Superior temporal gyrus (tissue), 1 donor: ENCODE results near the gene STK24.
A peak's percentile ranks its signal among the peaks of the same experiment; 100 is the strongest.

Source experiments
- DNase-seq: peaks from one replicate; pipeline ENCODE4 v3.0.0-alpha.2; 2016; ENCODE audit errors: extremely low spot score

The STK24 gene

DNA sequence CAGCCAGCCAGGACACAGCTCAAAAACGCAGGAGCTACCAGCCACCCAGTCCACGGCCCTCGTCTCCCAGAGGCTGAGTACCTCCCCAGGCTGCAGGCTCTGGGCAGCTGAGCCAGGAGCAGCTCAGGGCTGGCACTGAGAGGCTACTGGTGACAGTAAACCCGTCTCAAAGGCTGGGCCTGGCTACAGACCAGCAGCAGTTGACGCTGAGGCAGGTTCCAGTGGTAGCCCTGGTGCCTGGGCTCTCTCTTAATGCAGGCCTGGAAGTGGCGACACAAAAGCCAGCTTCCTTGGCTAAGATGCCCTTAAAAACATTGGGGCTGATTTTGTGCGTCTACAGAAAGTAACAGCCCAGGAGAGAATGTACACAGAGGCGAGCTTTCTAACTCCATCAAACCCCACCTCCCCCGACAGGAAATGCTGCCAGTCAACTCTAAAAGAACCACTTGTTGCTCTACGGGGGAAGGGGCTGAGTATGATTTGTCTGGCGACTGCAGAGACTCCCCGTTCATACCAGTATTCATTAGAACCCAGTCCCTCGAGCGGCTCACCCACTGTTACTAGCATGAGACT, 126.3 kb downstream of the STK24 start:
- no peak for DNase-seq

DNA sequence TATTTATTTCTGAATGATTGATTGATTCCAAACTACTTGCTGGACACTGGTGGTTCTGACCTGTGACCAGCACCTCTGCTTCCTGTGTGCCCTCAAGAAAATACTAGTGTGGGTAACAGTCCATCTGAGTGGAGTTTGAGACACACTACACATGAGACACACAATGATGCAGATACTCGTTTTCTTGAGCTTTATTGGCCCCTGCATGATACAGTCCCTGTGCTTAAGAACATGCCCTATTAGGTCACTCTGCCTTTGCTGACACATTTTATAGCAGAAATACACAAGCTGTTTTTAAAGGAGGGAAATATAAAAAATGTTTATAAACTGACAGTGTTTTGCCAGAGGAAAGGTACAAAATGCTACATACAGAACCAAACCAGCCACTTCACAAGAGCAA, 126.9 kb downstream of the STK24 start:
- DNase-seq = no peak

DNA sequence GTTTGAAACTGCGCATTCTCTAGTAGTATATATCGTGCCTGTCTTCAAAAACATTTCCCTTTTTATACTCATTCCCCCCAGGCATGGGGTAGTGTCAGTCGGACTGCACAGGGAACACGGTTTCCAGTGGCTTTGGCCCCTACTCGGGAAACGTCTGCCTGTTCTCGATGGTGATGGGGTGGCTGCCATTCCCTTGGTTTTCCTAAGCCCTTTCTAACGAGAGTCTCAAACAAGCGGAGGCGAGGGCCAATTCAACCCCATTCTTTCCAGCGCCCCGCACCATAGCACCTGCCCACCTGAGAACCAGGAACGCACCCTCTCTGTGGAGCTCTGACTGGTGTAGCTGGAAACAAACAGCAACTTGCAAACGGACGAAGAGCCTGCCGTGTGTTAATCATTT, 127.6 kb downstream of the STK24 start:
- no peak for DNase-seq

DNA sequence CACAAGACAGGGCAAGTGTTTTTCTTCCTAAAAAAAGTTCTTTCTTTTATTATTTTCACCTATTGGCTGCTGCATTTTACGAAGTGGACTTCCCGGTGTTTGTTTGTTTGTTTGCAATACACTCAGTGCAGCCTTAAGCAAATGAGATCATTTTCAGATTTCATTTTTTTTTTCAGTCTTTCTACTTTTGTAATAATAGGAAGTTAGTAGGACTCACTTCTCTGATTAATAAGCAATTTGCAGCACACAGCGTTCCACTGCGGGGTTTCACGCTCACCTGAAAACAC, 128.3 kb downstream of the STK24 start:
- DNase-seq = no peak

DNA sequence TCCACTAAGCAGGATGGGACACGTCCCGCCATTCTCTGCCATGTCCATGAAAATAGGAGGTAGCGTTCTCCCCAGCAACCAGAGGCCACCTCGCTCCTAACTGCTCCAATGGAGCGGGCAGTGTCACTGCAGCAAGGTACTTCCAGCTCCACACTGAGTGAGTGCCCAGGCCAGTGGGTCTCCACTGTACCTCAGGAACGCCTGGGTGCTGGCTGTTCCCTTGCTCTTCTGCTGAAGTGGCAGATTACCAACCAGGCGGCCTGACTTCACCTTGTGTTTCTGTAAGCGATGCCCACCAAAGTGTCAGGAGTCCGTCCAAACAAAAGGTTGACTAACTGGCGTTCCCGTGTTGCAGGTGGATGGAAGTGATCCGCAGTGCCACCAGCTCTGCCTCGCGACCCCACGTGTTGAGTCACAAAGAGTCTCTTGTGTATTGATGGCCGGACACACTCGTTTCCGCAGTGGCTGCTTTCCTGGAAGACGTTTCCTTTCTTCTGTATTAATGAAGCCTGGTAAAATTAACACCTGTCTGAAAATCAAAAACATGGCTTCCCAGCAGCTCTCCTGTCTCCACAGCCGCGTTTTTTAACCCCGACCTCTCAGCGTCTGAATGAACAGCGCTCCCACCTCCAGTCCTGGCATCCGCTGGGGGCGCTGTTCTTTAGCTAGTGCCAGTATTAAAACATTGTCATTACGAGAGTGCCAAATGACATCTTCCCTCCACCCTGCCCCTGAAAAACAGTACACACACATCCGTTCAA, 128.8 kb downstream of the STK24 start:
- peak; percentile 86 for DNase-seq

DNA sequence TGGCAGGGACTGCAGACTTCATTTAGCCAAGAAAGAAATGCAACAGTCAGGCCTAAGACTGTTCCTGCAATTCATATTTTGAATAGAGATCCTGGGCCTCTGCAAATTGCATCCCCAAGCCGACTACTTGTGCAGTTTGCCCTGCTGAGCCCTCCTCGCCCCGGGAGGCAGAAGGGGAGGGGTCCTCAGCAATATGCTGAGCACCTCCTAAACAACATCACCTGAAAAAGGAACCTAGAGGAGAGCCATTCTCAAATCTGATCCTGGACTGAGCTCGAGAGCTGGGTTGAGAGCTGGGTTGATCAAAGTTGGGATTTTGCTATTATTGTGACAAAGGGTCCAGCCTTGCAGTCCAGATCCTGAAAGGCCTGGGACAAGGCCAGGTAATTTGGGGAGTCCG, 129.8 kb downstream of the STK24 start:
- DNase-seq = no peak

DNA sequence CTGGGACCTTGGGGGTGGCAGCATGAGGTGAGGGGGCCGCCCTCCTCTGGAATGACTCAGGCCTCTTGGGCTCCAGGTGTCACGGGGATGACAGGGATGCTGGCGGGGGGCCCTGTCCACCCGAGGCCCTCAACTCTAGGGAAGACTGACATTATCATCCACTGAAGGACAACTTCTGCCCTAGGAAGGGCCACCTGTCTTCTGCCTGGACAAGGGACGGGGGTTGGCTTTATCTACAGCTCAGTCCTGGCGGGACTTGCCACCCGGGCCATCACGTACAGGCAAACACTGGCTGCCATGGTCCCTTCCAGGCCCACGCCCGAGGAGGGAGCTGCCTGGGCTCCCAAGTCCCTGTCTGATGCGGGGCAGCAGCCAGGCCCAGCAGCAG, 130.7 kb downstream of the STK24 start:
- no peak for DNase-seq

DNA sequence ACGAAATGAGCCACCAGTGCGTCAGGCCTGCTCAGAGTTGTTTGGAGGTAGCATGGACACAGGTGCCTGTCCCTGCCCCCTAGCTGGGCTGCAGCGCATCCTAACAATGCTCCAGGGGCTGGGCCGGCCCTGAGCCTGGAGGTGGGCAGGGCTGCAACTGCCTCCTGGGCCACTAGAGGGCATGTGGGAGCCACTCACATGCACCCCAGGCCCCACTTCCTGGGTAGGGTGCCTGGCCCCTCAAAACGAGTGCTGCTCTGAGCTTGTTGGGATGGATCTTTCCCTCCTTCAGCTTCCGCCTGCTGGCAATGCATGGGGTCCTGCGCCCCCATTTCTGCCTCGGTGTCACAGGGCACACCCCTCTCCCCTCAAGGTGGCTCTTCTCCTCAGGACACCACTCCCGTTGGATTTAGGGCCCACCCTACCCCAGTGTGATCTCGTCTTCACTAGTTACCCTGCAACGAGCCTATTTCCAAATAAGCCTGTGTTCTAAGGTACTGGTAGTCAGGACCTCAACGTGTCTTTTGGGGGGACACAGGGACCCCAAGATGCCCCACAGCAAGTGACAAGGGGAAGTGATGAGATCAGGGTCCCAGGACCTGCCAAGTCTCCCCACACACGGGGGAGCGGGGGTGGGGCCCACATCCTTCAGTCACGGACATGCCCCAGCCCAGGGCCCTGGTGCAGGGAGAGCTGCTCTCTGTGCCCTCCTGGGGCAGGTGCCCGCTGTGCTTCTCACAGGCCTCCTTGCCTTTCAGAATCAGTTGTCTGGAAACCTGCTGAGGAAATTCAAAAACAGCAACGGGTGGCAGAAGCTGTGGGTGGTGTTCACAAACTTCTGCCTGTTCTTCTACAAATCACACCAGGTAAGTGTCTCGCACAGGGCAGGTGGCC, 131.3 kb downstream of the STK24 start:
- DNase-seq = peak; percentile 68

DNA sequence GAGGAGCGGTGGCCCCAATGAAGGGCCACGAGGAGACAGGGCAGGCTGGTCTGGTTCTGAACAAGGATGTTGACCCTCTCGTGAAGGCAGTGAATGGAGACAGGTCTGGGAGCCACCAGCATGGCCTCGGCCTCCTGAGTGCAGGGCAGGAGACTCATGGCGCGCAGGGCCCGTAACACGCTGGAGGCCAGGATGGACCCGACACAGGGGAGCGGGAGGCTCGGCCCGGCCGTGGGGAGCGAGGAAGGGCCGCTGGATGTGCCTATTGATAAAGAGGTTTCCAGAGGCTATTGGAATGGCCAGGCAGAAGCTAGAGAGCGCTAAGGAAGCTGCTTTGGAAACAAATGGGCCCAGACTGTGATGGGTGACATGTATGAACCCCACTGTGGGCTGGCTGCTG, 132.5 kb downstream of the STK24 start:
- no peak for DNase-seq

DNA sequence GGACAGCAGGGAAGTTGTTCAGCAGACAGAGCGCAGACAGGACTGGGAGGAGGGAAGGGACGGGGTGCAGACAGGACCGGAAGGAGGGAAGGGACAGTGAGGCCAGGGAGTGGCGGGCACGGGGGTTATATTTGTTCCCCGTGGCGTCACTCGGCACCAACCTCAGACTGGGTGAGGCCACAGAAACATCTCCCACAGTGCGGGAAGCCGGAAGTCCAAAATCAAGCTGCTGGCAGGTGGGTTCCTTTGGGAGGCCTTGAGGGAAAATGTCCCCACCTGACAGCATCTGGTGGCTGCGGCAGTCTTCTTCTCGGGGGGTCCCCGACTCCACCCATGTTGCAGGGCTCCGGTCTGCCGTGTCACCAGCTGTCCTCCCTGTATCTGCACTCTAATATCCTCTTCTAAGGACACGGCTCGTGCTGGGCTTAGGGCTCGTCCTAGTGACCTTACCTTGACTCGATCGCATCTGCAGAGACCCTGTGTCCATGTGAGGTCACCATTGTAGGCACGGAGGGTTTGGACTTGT, 133.0 kb downstream of the STK24 start:
- DNase-seq = no peak

DNA sequence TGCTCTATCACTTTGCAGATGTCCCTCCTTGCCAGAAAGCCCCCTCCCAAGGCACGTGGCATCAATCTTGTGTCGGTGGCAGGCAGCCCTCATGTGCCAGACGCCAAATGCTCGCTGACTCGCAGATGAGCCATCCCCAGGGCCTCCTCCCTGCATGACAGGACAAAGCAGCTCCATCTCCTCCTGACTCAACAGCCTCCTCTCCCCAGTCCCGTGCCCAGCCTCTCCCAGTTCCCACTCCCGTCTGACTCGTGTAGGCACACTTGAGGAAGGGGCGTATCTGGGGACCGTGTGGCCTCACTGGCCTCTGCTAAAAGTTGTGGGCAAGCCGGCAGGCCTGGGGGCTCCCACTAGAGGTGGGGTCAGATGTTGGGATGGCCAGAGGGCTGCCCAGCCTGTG, 133.6 kb downstream of the STK24 start:
- DNase-seq = no peak

DNA sequence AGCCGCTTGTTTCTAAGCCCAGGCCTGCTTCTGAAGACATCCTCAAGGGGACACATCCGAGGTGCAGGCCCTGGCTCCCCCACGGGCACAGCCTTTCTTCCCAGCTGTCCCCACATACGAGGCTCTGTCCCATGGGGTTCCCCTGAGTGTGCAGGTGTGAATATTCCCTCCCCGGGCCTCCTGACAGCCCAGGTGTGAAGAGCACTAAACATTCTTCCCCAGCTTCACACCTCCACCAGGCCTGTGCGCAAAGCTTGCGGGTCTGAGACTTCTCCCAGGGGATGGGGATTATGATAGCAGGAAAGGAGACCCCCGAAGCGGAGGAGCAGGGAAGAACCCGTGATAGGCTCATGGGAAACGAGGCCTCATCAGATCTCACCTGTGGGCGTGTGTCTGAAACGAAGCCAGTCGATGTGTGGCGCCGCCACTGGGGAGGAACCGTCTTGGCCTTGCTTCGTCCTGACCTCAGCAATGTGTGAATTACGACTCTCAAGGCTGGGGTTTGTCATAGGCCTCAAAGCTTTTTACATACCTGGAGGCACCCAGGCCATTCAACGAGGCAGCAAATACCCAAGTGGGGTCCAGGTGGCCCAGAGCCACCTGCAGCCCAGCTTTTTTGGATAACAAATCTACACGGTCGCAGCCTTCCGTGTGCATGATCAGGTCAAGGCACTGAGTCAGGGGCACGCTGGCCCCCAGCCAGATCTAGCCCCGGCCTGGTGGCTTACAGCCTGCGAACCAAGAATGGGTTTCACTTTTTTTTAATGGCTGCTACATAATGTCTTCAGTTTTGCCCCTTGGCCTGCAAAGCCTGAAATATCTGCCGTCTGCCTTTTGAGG, 134.3 kb downstream of the STK24 start:
- DNase-seq = no peak

DNA sequence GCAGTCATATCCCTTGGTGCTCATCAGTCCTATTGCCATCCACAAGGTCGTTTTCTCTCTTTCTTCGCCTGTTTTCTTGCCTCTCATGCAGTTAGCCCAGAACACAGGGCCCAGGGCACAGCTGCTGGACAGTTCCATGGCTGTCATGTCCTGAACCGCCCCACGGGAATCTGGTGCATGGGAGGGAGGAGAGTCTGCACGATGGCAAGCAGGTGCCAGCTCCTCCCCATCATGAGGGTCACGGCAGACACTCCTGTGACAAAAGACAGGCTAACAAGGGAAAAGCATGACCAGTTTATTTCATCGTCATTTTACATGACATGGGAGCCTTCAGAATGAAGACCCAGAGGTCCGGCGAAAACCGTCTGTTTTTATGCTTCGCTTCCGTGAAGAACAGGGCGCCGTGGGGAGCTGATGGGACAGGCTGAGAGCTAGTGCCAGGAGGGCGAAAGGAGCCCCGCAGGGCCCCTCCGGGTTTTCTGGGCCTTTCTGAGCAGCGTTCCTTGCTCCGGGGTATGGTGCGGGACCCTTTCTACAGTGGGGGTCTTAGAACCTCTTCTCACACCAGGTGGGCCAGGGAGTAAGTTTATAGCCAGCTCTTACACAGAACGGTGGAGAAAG, 135.7 kb downstream of the STK24 start:
- DNase-seq = no peak

DNA sequence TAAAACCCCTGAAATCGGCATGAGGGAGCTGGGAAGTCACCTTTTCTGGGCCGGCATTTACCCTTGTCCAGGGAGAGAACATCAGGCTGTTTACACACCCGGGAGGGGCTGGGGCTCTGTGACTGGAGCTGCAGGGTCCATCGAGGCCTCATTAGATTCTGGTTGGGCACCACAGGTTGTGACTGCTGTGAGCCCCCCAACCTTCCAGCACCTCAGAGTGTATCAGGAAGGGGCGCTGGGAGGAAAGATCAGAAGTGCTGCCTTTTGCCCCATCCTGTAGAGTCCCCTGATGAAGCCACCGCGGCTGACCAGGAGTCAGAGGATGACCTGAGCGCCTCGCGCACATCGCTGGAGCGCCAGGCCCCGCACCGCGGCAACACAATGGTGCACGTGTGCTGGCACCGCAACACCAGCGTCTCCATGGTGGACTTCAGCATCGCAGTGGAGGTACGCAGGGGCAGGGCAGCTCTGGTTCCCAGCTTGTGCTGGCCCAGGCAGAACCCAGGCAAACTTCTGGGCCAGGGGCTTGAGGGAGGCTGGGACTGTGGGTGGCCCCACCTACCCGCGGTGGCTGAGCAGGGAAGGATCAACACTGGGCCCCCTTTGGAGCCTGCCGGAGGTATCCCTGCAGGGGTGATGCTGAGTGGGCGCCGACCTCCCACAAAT, 136.4 kb downstream of the STK24 start:
- DNase-seq = no peak

DNA sequence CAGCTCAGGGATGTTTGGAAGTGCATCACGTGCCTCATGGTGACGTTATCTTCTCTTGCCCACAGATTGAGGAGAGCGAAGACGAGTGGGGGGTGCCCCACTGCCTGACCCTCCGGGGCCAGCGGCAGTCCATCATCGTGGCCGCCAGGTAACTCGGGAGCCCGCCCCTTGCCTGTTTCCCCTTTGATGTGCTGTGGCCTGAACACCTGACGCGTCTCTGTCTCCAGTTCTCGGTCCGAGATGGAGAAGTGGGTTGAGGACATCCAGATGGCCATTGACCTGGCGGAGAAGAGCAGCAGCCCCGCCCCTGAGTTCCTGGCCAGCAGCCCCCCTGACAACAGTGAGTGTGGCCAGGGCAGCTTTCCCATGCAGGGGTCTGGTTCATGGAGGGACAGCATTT, 137.0 kb downstream of the STK24 start:
- DNase-seq = no peak

DNA sequence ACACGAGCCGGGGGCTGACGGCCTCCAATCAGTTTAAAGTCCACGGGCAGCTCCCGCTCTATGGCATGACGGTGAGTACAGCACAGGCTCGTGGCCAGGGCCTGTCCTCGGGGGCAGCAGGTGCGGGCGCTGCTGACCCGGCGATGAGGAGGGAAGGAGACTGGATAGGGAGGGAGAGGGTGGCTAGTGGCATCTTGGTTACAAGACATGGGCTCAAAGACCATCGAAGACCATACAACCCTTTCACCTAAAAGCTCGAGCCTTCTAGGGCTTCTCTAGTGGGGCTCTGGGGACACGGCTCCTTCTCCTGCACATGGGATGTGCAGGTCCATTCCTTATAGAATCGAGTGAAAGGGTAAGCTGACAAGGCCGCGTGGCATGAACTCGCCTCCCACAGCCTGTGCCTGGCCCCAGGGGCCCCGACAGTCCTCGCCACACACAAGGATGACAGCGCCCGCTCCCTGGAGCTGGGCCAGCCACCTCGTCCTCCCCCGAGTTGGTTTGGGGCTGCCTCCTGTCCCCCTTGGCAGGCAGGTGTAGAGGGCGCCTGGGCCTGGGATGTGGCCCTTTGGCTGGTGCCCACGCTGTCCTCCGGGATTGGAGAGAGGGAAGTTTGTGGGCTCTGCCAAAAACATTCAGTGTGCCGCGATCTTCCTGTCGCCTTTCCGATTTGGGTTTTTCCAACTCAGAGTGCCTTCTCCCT, 137.6 kb downstream of the STK24 start:
- DNase-seq = no peak

DNA sequence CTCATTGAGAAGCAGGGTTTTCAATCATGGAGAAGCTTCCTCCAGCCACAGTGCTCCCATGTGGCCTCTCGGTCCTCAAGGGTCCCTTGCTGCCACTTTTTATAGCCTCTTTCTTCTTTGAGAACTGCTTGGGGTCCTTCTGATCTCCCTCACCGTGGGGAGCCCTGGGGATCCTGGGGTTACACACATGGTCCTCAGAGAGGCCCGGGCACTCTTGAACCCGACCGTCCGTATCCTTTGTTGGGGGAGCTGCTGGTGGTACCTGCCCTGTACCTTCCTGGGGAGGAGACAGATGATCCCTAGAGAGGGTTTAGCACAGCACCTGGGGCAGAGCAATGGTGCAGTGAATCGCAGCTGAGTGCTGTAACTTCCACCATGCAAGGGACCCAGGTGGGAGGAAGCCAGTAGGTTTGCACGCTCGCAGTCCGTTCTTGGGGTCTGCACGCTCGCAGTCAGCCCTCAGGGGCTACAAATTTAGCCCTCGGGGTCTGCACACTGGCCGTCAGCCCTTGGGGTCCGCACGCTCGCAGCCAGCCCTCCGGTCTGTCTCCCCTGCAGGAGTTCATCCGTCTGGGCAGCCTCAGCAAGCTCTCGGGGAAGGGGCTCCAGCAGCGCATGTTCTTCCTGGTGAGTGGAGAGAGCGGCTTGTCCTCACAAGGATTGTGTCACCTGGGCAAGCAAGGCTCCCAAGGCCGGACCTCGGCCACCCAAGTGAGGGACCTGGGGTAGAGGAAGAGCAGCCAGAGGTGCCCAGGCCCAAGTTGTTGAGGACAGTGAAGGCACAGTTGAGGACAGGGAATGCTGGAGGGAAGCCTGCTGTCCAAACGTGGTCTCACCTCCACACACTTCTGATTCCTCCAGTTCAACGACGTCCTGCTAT, 138.4 kb downstream of the STK24 start:
- DNase-seq = no peak

DNA sequence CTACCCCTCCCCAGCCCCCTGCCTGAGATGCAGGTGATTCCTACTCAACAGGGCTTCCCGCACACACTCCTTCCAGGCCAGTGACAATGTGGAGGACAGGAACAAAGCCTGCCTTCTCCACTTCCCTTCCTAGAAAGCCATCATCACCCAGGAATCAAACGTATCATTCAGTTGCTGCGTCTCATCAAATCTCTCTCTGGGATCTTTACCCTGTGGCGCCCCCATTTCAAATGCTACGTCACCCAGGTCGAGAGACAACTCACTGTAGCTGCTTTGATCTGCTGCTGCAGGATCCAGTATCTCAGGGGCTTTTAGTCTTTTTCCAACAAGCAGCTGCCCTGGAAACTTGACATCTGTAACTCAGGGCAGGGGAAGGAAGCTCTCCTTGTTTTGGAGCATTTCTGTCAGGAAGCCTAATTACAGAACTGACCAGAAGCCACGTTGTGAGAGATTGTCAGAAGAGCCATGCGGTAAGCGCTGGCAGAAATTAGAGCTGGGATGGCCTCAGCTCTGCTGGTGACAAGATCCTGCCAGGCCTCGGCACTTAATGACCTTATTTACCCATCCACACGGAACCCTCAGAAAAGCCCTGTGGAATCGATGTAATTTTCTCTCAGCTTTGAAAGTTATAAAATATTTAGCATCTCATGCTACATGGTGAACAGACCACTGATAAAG, 140.5 kb downstream of the STK24 start:
- no peak for DNase-seq

DNA sequence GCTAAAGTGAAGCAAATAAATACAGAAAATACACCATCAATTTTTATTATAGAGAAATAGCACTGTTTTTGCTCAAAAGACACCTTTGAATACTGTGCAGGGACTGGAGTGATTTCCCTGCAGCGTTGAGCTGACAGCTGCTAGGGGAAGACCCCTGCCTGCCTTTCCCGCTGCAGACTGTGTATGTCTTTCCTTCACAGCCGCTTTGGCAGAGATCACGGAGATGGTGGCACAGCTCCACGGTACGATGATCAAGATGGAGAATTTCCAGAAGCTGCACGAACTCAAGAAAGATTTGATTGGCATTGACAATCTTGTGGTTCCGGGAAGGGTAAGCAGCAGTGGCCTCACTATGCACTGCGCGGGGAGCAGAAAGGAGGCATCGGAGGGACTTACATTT, 141.5 kb downstream of the STK24 start:
- no peak for DNase-seq
